ENCODE results near the gene PUS7L. TPM values are rescaled to one million over a fixed set of nuclear protein-coding genes. Genes with fewer than 3 reads are reported as not detected.

PUS7L gene
- total and polyA plus RNA-seq, 2 of the 13 experiments (the other 11 are each of a cell fraction or from before 2014, with no cell fraction given), result 6.5 to 37.6 TPM

DNA sequence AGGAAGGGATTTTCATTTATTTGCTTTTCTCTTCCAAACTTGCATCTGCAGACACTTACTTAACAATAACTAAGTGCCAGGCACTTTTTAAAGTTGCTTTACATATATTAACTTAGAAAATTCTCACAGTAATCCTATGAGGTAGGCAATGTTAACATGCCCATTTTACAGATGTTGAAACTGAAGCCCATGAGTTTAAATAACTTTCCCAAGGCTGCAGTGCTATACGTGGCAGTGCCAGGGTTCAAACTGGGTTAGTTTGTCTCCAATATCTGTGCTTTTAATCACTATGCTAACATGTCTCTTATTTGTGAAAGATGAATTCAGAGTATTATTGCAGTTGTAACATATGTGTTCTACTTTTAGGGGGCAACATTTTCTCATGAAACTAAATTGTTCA, 29.9 kb downstream of the PUS7L start:
- no peak for DNase-seq (ENCODE audit: low spot score)
- Histone ChIP-seq H3K9ac (ENCODE audit: insufficient read depth, low read depth, low read length) (no peak overlapping the region), H3K36me3 (replicated peaks in 1 of 2; ENCODE audit: control insufficient read depth in 1 of 2, insufficient read depth in 2 of 2, low read length in 2 of 2) (peaks cover 0 to 29% of the 10 kb centered on the region in 2 experiments; a peak in 1 of 5 replicates), H3K4me3 (replicated peaks in 1 of 3; ENCODE audit: insufficient read depth in 1 of 3, low read depth in 2 of 3, low read length in 3 of 3) (no peak overlapping the region), H3K9me3 (ENCODE audit: low read length) (no peaks in the 10 kb centered on the region), H3K79me2 (ENCODE audit: insufficient read depth, low read length) (no peaks in the 10 kb centered on the region), H4K20me1 (ENCODE audit: insufficient read depth, low read length) (no peaks in the 10 kb centered on the region), H3K27me3 (ENCODE audit: control insufficient read depth in 1 of 2, insufficient read depth in 2 of 2, low read length in 2 of 2) (no peaks in the 10 kb centered on the region), H3K4me2 (ENCODE audit: low read depth, low read length) (no peak overlapping the region), H3K4me1 (ENCODE audit: insufficient read depth, low read length) (no peaks in the 10 kb centered on the region), H3K27ac (ENCODE audit: extremely low read length, insufficient read depth, low read length) (no peak overlapping the region), H2AFZ (ENCODE audit: low read length) (no peak overlapping the region)
- intact Hi-C loops (cut with micrococcal nuclease; ENCODE audit: unreplicated experiment), result loop anchor here (2.0 kb wide), 1 partner anchor 284 kb away; no protein-coding TSS in a partner anchor
- no peak for FAIRE-seq
- no peak for ATAC-seq
- WGBS (ENCODE audit: low lambda C conversion rate), result 88% methylated on average over 1 of the region's 1 CpG
- POLR2A ChIA-PET, result no interaction called here
- in situ Hi-C loops (cut with HindIII; ENCODE audit: extremely low pct_ligation_motif_present, low pct_unique_long_range_greater_than_20kb), result loop anchor here (10.0 kb wide), 1 partner anchor 224 kb away; no protein-coding TSS in a partner anchor
- no TSS peak for BruUV-seq (replicated peaks)
- CTCF ChIA-PET (ENCODE audit: low intra/inter-chr PET ratio, low total read pairs), result interaction anchor here (1.3 kb wide), 1 partner anchor 284 kb away, joined by 6 read pairs; no protein-coding TSS in a partner anchor
- TF ChIP-seq, protein P1, sequence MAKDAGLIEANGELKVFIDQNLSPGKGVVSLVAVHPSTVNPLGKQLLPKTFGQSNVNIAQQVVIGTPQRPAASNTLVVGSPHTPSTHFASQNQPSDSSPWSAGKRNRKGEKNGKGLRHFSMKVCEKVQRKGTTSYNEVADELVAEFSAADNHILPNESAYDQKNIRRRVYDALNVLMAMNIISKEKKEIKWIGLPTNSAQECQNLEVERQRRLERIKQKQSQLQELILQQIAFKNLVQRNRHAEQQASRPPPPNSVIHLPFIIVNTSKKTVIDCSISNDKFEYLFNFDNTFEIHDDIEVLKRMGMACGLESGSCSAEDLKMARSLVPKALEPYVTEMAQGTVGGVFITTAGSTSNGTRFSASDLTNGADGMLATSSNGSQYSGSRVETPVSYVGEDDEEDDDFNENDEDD (CRISPR knock-in tag; IDR thresholded peaks at IDR 0.05; ENCODE audit: borderline replicate concordance), result no peak
- TF ChIP-seq CHD4 (IDR thresholded peaks at IDR 0.05; ENCODE audit: borderline replicate concordance, low read length) (peak; percentile 76; the same call in 1 of the 2 replicates), ZNF629 (CRISPR knock-in tag; conservative IDR thresholded peaks at IDR 0.05) (peak; percentile 84)

DNA sequence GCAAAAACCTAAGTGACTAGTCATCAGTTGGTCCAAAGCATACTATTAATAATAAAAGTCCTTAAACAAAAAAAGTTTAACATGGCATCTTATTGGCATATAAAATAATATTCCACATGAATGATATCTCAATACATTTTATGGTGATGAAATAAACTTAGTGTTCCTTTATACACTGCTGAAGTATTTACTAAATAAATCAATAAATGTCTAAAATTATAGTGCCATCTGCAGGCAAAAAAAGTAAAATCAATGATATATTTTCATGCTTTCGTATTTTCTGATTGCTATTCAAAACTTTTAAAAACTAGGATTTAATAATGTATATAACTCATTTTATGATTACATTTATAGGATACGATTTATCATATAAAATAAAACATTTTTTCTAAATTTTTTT, 30.5 kb downstream of the PUS7L start:
- no peaks in the 10 kb centered on the region for H3K79me2 ChIP-seq (ENCODE audit: insufficient read depth, low read length)
- ATAC-seq (no peak), FAIRE-seq (no peak), DNase-seq (ENCODE audit: low spot score) (no peak)
- intact Hi-C loops (cut with micrococcal nuclease; ENCODE audit: unreplicated experiment), result loop anchor here (2.0 kb wide), 1 partner anchor 283 kb away; no protein-coding TSS in a partner anchor
- no peaks in the 10 kb centered on the region for H4K20me1 ChIP-seq (ENCODE audit: insufficient read depth, low read length)
- no peak overlapping the region for H3K4me2 ChIP-seq (ENCODE audit: low read depth, low read length)
- H3K36me3 ChIP-seq (replicated peaks in 1 of 2; ENCODE audit: control insufficient read depth in 1 of 2, insufficient read depth in 2 of 2, low read length in 2 of 2), result peaks cover 0 to 29% of the 10 kb centered on the region in 2 experiments; a peak in 1 of 5 replicates
- no peak overlapping the region for H3K9ac ChIP-seq (ENCODE audit: insufficient read depth, low read depth, low read length)
- H3K27me3 ChIP-seq (ENCODE audit: control insufficient read depth in 1 of 2, insufficient read depth in 2 of 2, low read length in 2 of 2), result no peaks in the 10 kb centered on the region
- CTCF ChIA-PET (ENCODE audit: low intra/inter-chr PET ratio, low total read pairs), result interaction anchor here (1.3 kb wide), 1 partner anchor 284 kb away, joined by 6 read pairs; no protein-coding TSS in a partner anchor
- no peak overlapping the region for H3K4me3 ChIP-seq (replicated peaks in 1 of 3; ENCODE audit: insufficient read depth in 1 of 3, low read depth in 2 of 3, low read length in 3 of 3)
- no peak overlapping the region for H3K27ac ChIP-seq (ENCODE audit: extremely low read length, insufficient read depth, low read length)
- no TSS peak for BruUV-seq (replicated peaks)
- H3K9me3 ChIP-seq (ENCODE audit: low read length), result no peaks in the 10 kb centered on the region
- no peak overlapping the region for H2AFZ ChIP-seq (ENCODE audit: low read length)
- POLR2A ChIA-PET, result no interaction called here
- WGBS (ENCODE audit: low lambda C conversion rate), result 77% methylated on average over 2 of the region's 2 CpGs
- H3K4me1 ChIP-seq (ENCODE audit: insufficient read depth, low read length), result no peaks in the 10 kb centered on the region
- TF ChIP-seq KAT2B (IDR thresholded peaks at IDR 0.05; ENCODE audit: borderline replicate concordance, low read depth, low read length) (0 out of 2 replicates have a peak, but pooled peaks have one; percentile 45), ZNF451 (CRISPR knock-in tag; IDR thresholded peaks at IDR 0.05) (no peak), ONECUT2 (CRISPR knock-in tag; IDR thresholded peaks at IDR 0.05) (peak; percentile 34; the same call in 1 of the 2 replicates)
- in situ Hi-C loops (cut with HindIII; ENCODE audit: extremely low pct_ligation_motif_present, low pct_unique_long_range_greater_than_20kb), result loop anchor here (10.0 kb wide), 1 partner anchor 223 kb away; no protein-coding TSS in a partner anchor

Data from HepG2 (cell line).